Fibroblast of lung (primary cell): ENCODE data around the gene CLEC12A. TPM values are rescaled to one million over a fixed set of nuclear protein-coding genes. Genes with fewer than 3 reads are reported as not detected.

Experiments
- DNase-seq, 2 donors: peaks; one replicate each; pipeline versions ENCODE4 v3.0.0 to v3.0.0-alpha.2; 2010; ENCODE audit warnings: low read depth in 2 of 2
- H2AFZ ChIP-seq: 2 replicates; pipeline ENCODE4 v1.5.1; 2012; ENCODE audit warnings: low read length, control low read depth, inconsistent platforms
- H3K27ac ChIP-seq: 2 replicates; pipeline ENCODE4 v1.5.1; 2011; ENCODE audit warnings: low read length, control low read depth; ENCODE audit not compliant: insufficient read depth
- H3K27me3 ChIP-seq: 2 replicates; pipeline ENCODE4 v1.5.1; 2011; ENCODE audit warnings: mild to moderate bottlenecking, low read length; ENCODE audit not compliant: control insufficient read depth, insufficient read depth
- H3K36me3 ChIP-seq: 2 replicates; pipeline ENCODE4 v1.5.1; 2011; ENCODE audit warnings: low read length; ENCODE audit not compliant: control insufficient read depth, insufficient read depth
- H3K4me1 ChIP-seq: 2 replicates; pipeline ENCODE4 v1.5.1; 2011; ENCODE audit warnings: low read length; ENCODE audit not compliant: control insufficient read depth, insufficient read depth; ENCODE audit errors: extremely low read depth
- H3K4me2 ChIP-seq: 2 replicates; pipeline ENCODE4 v1.5.1; 2011; ENCODE audit warnings: low read length, control low read depth; ENCODE audit not compliant: insufficient read depth; ENCODE audit errors: extremely low read depth
- H3K4me3 ChIP-seq, 4 experiments: fragments of 200-600 bp in 1 of 4; sonication (generic) in 1 of 4; replicated peaks in 1 of 4; 2 replicates each; pipeline ENCODE4 v1.5.1; 2011 to 2016; ENCODE audit warnings: low read length in 4 of 4, low read depth in 3 of 4, mild to moderate bottlenecking in 3 of 4, control low read depth in 2 of 4, inconsistent platforms in 1 of 4, mixed read lengths in 1 of 4; ENCODE audit not compliant: insufficient read depth in 1 of 4; ENCODE audit errors: control extremely low read depth in 1 of 4
- H3K79me2 ChIP-seq: 2 replicates; pipeline ENCODE4 v1.5.1; 2012; ENCODE audit warnings: mild to moderate bottlenecking, low read length, inconsistent platforms; ENCODE audit not compliant: control insufficient read depth, insufficient read depth
- H3K9ac ChIP-seq: 2 replicates; pipeline ENCODE4 v1.5.1; 2011; ENCODE audit warnings: mild to moderate bottlenecking, low read length, control low read depth; ENCODE audit not compliant: insufficient read depth
- H3K9me3 ChIP-seq: 2 replicates; pipeline ENCODE4 v1.5.1; 2012; ENCODE audit warnings: low read depth, low read length; ENCODE audit not compliant: control insufficient read depth, insufficient read depth
- H4K20me1 ChIP-seq: 2 replicates; pipeline ENCODE4 v1.5.1; 2011; ENCODE audit warnings: low read length; ENCODE audit not compliant: control insufficient read depth, insufficient read depth; ENCODE audit errors: extremely low read depth
- CTCF ChIP-seq, 2 donors: IDR thresholded peaks in 1 of 2; conservative IDR thresholded peaks in 1 of 2; 1 replicate in 1 of 2; 2 replicates in 1 of 2; pipeline ENCODE4 v1.5.1; 2011 to 2012; ENCODE audit warnings: low read length in 2 of 2, control low read depth in 1 of 2, inconsistent platforms in 1 of 2, low read depth in 1 of 2, mild to moderate bottlenecking in 1 of 2
- EZH2 ChIP-seq: IDR thresholded peaks from 2 replicates; pipeline ENCODE4 v1.5.1; 2012; ENCODE audit warnings: low read length, control low read depth, mild to moderate bottlenecking; ENCODE audit errors: missing control alignments
- polyA plus RNA-seq, 2 donors: library from polyadenylated mRNA; depleted of rRNA in 1 of 2; stranded (reverse) in 1 of 2; unstranded in 1 of 2; fragments of >200 nt; gene quantifications; 2 replicates each; pipeline ENCODE4 v1.2.1, GENCODE V29; 2011 to 2012; ENCODE audit warnings: missing spikeins in 1 of 2
- total RNA-seq: library from RNA; depleted of rRNA; stranded (reverse); fragments of >200 nt; gene quantifications from 2 replicates; pipeline ENCODE4 v1.2.1, GENCODE V29; 2014

Gene CLEC12A
- total and polyA plus RNA-seq, 2 donors (not counting 1 experiment from before 2014, with no cell fraction given) = not detected

- no peak overlapping the region for H3K9ac ChIP-seq
- no peaks in the 10 kb centered on the region for H3K27me3 ChIP-seq
- H3K4me3 ChIP-seq = no peak overlapping the region
- no peaks in the 10 kb centered on the region for H3K36me3 ChIP-seq
- H4K20me1 ChIP-seq = no peaks in the 10 kb centered on the region
- no peak overlapping the region for H2AFZ ChIP-seq
- no peaks in the 10 kb centered on the region for H3K79me2 ChIP-seq
- H3K4me1 ChIP-seq = no peaks in the 10 kb centered on the region
- no peak for TF ChIP-seq EZH2
- TF ChIP-seq CTCF (conservative IDR thresholded peaks at IDR 0.05 in 1 of 2, IDR thresholded peaks at IDR 0.05 in 1 of 2; ENCODE audit: low read depth in 1 of 2, low read length in 2 of 2) = no peak
- no peak overlapping the region for H3K27ac ChIP-seq
- DNase-seq = peak; percentile 48 to 86
- no peaks in the 10 kb centered on the region for H3K9me3 ChIP-seq
- no peak overlapping the region for H3K4me2 ChIP-seq
These were observed 60.6 kb downstream of the CLEC12A start for GRCh38 chr12:10031771-10032175.

GRCh38 chr12:10033783-10034545 is 62.8 kb downstream of the CLEC12A start:
- Histone ChIP-seq H2AFZ (no peak overlapping the region), H3K79me2 (no peaks in the 10 kb centered on the region), H3K9ac (no peak overlapping the region), H3K4me2 (no peak overlapping the region), H3K9me3 (no peaks in the 10 kb centered on the region), H4K20me1 (no peaks in the 10 kb centered on the region), H3K27me3 (no peaks in the 10 kb centered on the region), H3K4me3 (no peak overlapping the region), H3K27ac (no peak overlapping the region), H3K4me1 (no peaks in the 10 kb centered on the region), H3K36me3 (no peaks in the 10 kb centered on the region)
- peak; percentile 11 to 41 for TF ChIP-seq CTCF (conservative IDR thresholded peaks at IDR 0.05 in 1 of 2, IDR thresholded peaks at IDR 0.05 in 1 of 2; ENCODE audit: low read depth in 1 of 2, low read length in 2 of 2)
- no peak for TF ChIP-seq EZH2
- peak in 1 of 2 donors; percentile 54 for DNase-seq

Other genes starting within 250 kb of the CLEC12A start
- gene CLECL1, start 238.3 kb upstream of the CLEC12A start, total RNA-seq = not detected in 2 replicates
- gene CLECL1, start 238.3 kb upstream of the CLEC12A start, polyA plus RNA-seq = not detected in 2 replicates
- not detected in 2 replicates for gene CD69, start 210.5 kb upstream of the CLEC12A start, total RNA-seq
- gene CD69, start 210.5 kb upstream of the CLEC12A start, polyA plus RNA-seq = not detected in 2 replicates
- not detected in 2 replicates for gene KLRF1, start 143.9 kb upstream of the CLEC12A start, total RNA-seq
- gene KLRF1, start 143.9 kb upstream of the CLEC12A start, polyA plus RNA-seq = 0.11 TPM in 1 of 2 replicates, not detected in the other
- gene CLEC2B, start 102.1 kb upstream of the CLEC12A start, total RNA-seq = 15.7 and 26.2 TPM in 2 replicates
- gene CLEC2B, start 102.1 kb upstream of the CLEC12A start, polyA plus RNA-seq = 9.3 and 9.7 TPM in 2 replicates
- gene KLRF2, start 89.9 kb upstream of the CLEC12A start, total RNA-seq = not detected in 2 replicates
- not detected in 2 replicates for gene KLRF2, start 89.9 kb upstream of the CLEC12A start, polyA plus RNA-seq
- not detected in 2 replicates for gene CLEC2A, start 39.0 kb upstream of the CLEC12A start, total RNA-seq
- not detected in 2 replicates for gene CLEC2A, start 39.0 kb upstream of the CLEC12A start, polyA plus RNA-seq
- not detected in 2 replicates for gene CLEC1B, start 27.7 kb downstream of the CLEC12A start, total RNA-seq
- not detected in 2 replicates for gene CLEC1B, start 27.7 kb downstream of the CLEC12A start, polyA plus RNA-seq
- gene CLEC12B, start 39.2 kb downstream of the CLEC12A start, total RNA-seq = not detected in 2 replicates
- 0.02 TPM in 1 of 2 replicates, not detected in the other for gene CLEC12B, start 39.2 kb downstream of the CLEC12A start, polyA plus RNA-seq
- not detected in 2 replicates for gene CLEC9A, start 59.3 kb downstream of the CLEC12A start, total RNA-seq
- not detected in 2 replicates for gene CLEC9A, start 59.3 kb downstream of the CLEC12A start, polyA plus RNA-seq
- not detected in 2 replicates for gene CLEC1A, start 127.6 kb downstream of the CLEC12A start, total RNA-seq
- 0.08 TPM in 1 of 2 replicates, not detected in the other for gene CLEC1A, start 127.6 kb downstream of the CLEC12A start, polyA plus RNA-seq
- not detected in 2 replicates for gene CLEC7A, start 158.8 kb downstream of the CLEC12A start, total RNA-seq
- 0.03 TPM in 1 of 2 replicates, not detected in the other for gene CLEC7A, start 158.8 kb downstream of the CLEC12A start, polyA plus RNA-seq
- 0.26 and 1.2 TPM in 2 replicates for gene OLR1, start 200.7 kb downstream of the CLEC12A start, total RNA-seq
- gene OLR1, start 200.7 kb downstream of the CLEC12A start, polyA plus RNA-seq = 3.2 and 27.4 TPM in 2 replicates
- under 0.01 and 0.50 TPM in 2 replicates for gene TMEM52B, start 207.6 kb downstream of the CLEC12A start, total RNA-seq
- gene TMEM52B, start 207.6 kb downstream of the CLEC12A start, polyA plus RNA-seq = 0.53 and 5.7 TPM in 2 replicates
- gene GABARAPL1, start 241.5 kb downstream of the CLEC12A start, total RNA-seq = 105 and 186 TPM in 2 replicates
- 68.1 and 363 TPM in 2 replicates for gene GABARAPL1, start 241.5 kb downstream of the CLEC12A start, polyA plus RNA-seq